GM18951 (cell line): ENCODE measurements around the gene CSGALNACT2.

Experiments used
- POLR2A ChIP-seq: IDR thresholded peaks from 4 replicates; pipeline ENCODE4 v1.6.1; 2011; ENCODE audit warnings: mild to moderate bottlenecking; ENCODE audit not compliant: insufficient read length, insufficient read depth; ENCODE audit errors: extremely low read depth
- in situ Hi-C: fragments of 300-500 bp; cut with MboI; formaldehyde crosslinking; loops from one replicate; pipeline ENCODE4 v1.12.0; 2022; ENCODE audit warnings: low sequenced_read_pairs, mixed read lengths, inconsistent platforms; ENCODE audit not compliant: unreplicated experiment

The CSGALNACT2 gene

GRCh38 chr10:43156590-43157341 is 18.5 kb downstream of the CSGALNACT2 start:
- in situ Hi-C loops: no loop called here
- no peak for TF ChIP-seq POLR2A

GRCh38 chr10:43158636-43159035 is 20.4 kb downstream of the CSGALNACT2 start:
- in situ Hi-C loops: no loop called here
- no peak for TF ChIP-seq POLR2A

GRCh38 chr10:43160046-43160920 is 22.0 kb downstream of the CSGALNACT2 start:
- in situ Hi-C loops: no loop called here
- TF ChIP-seq POLR2A: no peak

GRCh38 chr10:43160921-43161255 is 22.6 kb downstream of the CSGALNACT2 start:
- in situ Hi-C loops: no loop called here
- TF ChIP-seq POLR2A: no peak

GRCh38 chr10:43162604-43163003 is 24.4 kb downstream of the CSGALNACT2 start:
- TF ChIP-seq POLR2A: no peak
- in situ Hi-C loops: no loop called here

- in situ Hi-C loops: no loop called here
- no peak for TF ChIP-seq POLR2A
Measured at GRCh38 chr10:43166207-43166879, 28.1 kb downstream of the CSGALNACT2 start.

GRCh38 chr10:43166880-43167497 is 28.7 kb downstream of the CSGALNACT2 start:
- in situ Hi-C loops: no loop called here
- no peak for TF ChIP-seq POLR2A

GRCh38 chr10:43167498-43167889 is 29.2 kb downstream of the CSGALNACT2 start:
- in situ Hi-C loops: no loop called here
- TF ChIP-seq POLR2A: no peak

GRCh38 chr10:43170491-43170890 is 32.2 kb downstream of the CSGALNACT2 start:
- in situ Hi-C loops: no loop called here
- no peak for TF ChIP-seq POLR2A

GRCh38 chr10:43172645-43173044 is 34.4 kb downstream of the CSGALNACT2 start:
- TF ChIP-seq POLR2A: no peak
- in situ Hi-C loops: no loop called here

- TF ChIP-seq POLR2A: no peak
- in situ Hi-C loops: no loop called here
Measured at GRCh38 chr10:43173120-43173519, 34.9 kb downstream of the CSGALNACT2 start.

GRCh38 chr10:43174969-43175368 is 36.7 kb downstream of the CSGALNACT2 start:
- no peak for TF ChIP-seq POLR2A
- in situ Hi-C loops: no loop called here

- no peak for TF ChIP-seq POLR2A
- in situ Hi-C loops: no loop called here
Measured at GRCh38 chr10:43176271-43176670, 38.0 kb downstream of the CSGALNACT2 start.
